Panc1 (cell line): ENCODE data around the gene PNLIPRP2. TPM values are rescaled to one million over a fixed set of nuclear protein-coding genes. Genes with fewer than 3 reads are reported as not detected.

Experiments used
- ATAC-seq: fragments of 200-7000 bp; cut with Tn5 transposase; 2 replicates; pipeline ENCODE4 v1.9.1; 2020; ENCODE audit warnings: mild to moderate bottlenecking, moderate library complexity
- BruUV-seq: library from RNA; stranded (reverse); fragments of 400-500 nt; replicated peaks from 2 replicates; lab custom pipeline; 2021; lab: Mats Ljungman, UMichigan
- CTCF ChIA-PET: fragments of 300-600 bp; sonication (Branson Sonifier 250); formaldehyde crosslinking; loops from one replicate; lab custom pipeline; 2022; ENCODE audit warnings: antibody characterized with exemption; lab: Charles Lee
- POLR2A ChIA-PET: fragments of 300-600 bp; sonication (Branson Sonifier 250); formaldehyde crosslinking; loops from one replicate; lab custom pipeline; 2022; ENCODE audit warnings: antibody characterized with exemption; lab: Charles Lee
- DNase-seq: peaks from one replicate; pipeline ENCODE4 v3.0.0-alpha.2; 2010; ENCODE audit warnings: low read depth, low spot score
- H3K27ac ChIP-seq: 2 replicates; pipeline ENCODE4 v1.5.1; 2011; ENCODE audit warnings: mild to moderate bottlenecking, low read length, inconsistent platforms
- H3K27me3 ChIP-seq: fragments of 200-500 bp; sonication (Bioruptor generic); 2 replicates; pipeline ENCODE4 v1.6.0; 2014; ENCODE audit warnings: low read length, inconsistent platforms; ENCODE audit not compliant: control insufficient read depth, insufficient read depth
- H3K36me3 ChIP-seq: fragments of 200-500 bp; sonication (Bioruptor generic); 2 replicates; pipeline ENCODE4 v1.5.1; 2014; ENCODE audit warnings: inconsistent platforms, mild to moderate bottlenecking, low read length, moderate library complexity; ENCODE audit not compliant: control insufficient read depth, insufficient read depth
- H3K4me1 ChIP-seq: 2 replicates; pipeline ENCODE4 v1.5.1; 2011; ENCODE audit warnings: inconsistent platforms, mild to moderate bottlenecking, low read length, moderate library complexity; ENCODE audit not compliant: control insufficient read depth, insufficient read depth
- H3K4me3 ChIP-seq, 2 experiments: 2 replicates each; pipeline ENCODE4 v1.5.1; 2011 to 2012; ENCODE audit warnings: low read depth in 2 of 2, low read length in 2 of 2, mild to moderate bottlenecking in 2 of 2, inconsistent platforms in 1 of 2, moderate library complexity in 1 of 2
- H3K9me3 ChIP-seq: fragments of 200-500 bp; sonication (Bioruptor generic); 2 replicates; pipeline ENCODE4 v1.5.1; 2014; ENCODE audit warnings: low read depth, mild to moderate bottlenecking, inconsistent platforms, low read length, moderate library complexity; ENCODE audit not compliant: control insufficient read depth, insufficient read depth
- POLR2AphosphoS5 ChIP-seq: IDR thresholded peaks from 2 replicates; pipeline ENCODE4 v1.6.1; 2012; ENCODE audit warnings: mild to moderate bottlenecking, low read depth, low read length, moderate library complexity
- SIN3A ChIP-seq: IDR thresholded peaks from 2 replicates; pipeline ENCODE4 v1.6.1; 2012; ENCODE audit warnings: low read depth, mild to moderate bottlenecking, low read length, moderate library complexity, borderline replicate concordance; ENCODE audit not compliant: insufficient read depth
- in situ Hi-C: cut with HindIII; loops from 2 replicates; pipeline ENCODE4 v1.10.0; 2016; ENCODE audit warnings: low sequenced_read_pairs, low pct_unique_long_range_greater_than_20kb
- intact Hi-C: fragments of 100-400 bp; cut with micrococcal nuclease; formaldehyde crosslinking; loops from one replicate; pipeline ENCODE4 v1.10.0; 2022; ENCODE audit not compliant: unreplicated experiment
- total RNA-seq: library from RNA; stranded (reverse); gene quantifications from one replicate; pipeline ENCODE4 v1.2.1, GENCODE V29; 2021; ENCODE audit not compliant: unreplicated experiment
- TF ChIP-seq, protein P1 (sequence below): fragments of 450-650 bp; IDR thresholded peaks from 2 replicates; pipeline ENCODE4 v1.5.1; 2017; ENCODE audit warnings: mild to moderate bottlenecking
- TF ChIP-seq, protein P2 (sequence below), 2 experiments: IDR thresholded peaks; 2 replicates each; pipeline ENCODE4 v1.6.1; 2011 to 2012; ENCODE audit warnings: low read depth in 2 of 2, control low read depth in 1 of 2, low read length in 1 of 2, mild to moderate bottlenecking in 1 of 2, moderate library complexity in 1 of 2; ENCODE audit not compliant: insufficient read depth in 1 of 2

PNLIPRP2 gene
- total RNA-seq, 1 experiment from 2014 or later = 0.72 TPM

DNA sequence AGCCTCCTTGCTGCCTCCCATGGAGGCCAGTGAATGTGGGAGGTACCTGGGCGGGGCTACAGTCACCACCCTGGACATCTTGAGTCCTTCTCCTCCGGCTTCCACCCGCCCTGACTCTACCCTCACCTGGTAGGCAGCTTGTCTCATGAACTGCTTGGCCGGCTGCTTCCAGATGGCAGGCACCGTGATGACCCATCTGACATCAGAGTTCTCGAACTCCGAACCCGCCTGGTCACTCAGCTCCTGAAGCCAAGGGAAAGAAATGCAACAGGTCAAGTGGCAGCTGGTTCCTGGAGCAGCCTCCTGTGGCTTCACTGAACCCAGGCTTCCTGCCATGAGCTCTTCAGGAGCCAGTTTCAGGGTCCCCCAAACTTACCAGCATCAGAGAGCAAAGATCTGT is 71.5 kb downstream of the PNLIPRP2 start:
- BruUV-seq = no TSS peak
- ATAC-seq (no peak), DNase-seq (no peak)
- no peaks in the 10 kb centered on the region for H3K36me3 ChIP-seq
- no peak overlapping the region for H3K4me3 ChIP-seq
- no peaks in the 10 kb centered on the region for H3K27me3 ChIP-seq
- in situ Hi-C loops = no loop called here
- TF ChIP-seq, protein P1, sequence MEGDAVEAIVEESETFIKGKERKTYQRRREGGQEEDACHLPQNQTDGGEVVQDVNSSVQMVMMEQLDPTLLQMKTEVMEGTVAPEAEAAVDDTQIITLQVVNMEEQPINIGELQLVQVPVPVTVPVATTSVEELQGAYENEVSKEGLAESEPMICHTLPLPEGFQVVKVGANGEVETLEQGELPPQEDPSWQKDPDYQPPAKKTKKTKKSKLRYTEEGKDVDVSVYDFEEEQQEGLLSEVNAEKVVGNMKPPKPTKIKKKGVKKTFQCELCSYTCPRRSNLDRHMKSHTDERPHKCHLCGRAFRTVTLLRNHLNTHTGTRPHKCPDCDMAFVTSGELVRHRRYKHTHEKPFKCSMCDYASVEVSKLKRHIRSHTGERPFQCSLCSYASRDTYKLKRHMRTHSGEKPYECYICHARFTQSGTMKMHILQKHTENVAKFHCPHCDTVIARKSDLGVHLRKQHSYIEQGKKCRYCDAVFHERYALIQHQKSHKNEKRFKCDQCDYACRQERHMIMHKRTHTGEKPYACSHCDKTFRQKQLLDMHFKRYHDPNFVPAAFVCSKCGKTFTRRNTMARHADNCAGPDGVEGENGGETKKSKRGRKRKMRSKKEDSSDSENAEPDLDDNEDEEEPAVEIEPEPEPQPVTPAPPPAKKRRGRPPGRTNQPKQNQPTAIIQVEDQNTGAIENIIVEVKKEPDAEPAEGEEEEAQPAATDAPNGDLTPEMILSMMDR = no peak
- no peak overlapping the region for H3K27ac ChIP-seq
- POLR2A ChIA-PET = no interaction called here
- intact Hi-C loops = no loop called here
- H3K9me3 ChIP-seq = no peaks in the 10 kb centered on the region
- CTCF ChIA-PET = no interaction called here
- H3K4me1 ChIP-seq = no peaks in the 10 kb centered on the region

DNA sequence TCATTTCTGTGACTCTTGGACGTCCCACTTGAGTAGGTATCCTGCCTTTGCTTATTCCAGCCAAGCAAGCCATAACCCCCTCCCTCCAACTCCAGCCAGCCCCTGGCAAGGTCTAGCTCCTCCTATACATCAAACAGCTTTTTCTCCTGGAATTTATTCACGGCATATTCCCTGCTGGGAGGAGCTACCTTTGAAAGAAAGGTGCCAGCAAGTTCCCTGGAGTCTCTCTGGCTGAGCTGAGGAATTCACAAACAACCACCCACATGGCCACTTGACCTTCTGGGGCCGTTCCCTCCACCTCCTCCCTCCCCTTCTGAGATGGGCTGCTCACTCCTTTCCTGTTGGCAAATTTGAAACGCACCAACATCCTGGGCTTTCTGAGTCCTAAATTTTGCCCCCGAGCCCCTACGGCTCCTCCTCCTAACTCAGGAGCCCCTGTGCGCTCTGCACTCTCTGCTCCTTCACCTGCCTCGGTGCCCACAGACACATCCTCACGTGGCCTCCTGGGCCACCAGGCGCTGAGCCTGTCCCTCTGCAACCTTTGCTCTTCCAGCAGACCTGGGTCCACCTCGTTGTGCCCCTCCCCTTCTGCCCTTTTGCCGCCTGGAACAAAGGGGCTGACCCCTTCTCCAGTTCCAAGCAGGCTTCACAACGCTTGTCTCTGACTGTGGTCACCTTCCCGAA is 73.6 kb downstream of the PNLIPRP2 start:
- BruUV-seq = no TSS peak
- CTCF ChIA-PET = no interaction called here
- no peak overlapping the region for H3K27ac ChIP-seq
- no peaks in the 10 kb centered on the region for H3K4me1 ChIP-seq
- H3K9me3 ChIP-seq = no peaks in the 10 kb centered on the region
- H3K4me3 ChIP-seq = no peak overlapping the region
- POLR2A ChIA-PET = no interaction called here
- DNase-seq = no peak
- in situ Hi-C loops = no loop called here
- ATAC-seq = no peak
- TF ChIP-seq, protein P2, sequence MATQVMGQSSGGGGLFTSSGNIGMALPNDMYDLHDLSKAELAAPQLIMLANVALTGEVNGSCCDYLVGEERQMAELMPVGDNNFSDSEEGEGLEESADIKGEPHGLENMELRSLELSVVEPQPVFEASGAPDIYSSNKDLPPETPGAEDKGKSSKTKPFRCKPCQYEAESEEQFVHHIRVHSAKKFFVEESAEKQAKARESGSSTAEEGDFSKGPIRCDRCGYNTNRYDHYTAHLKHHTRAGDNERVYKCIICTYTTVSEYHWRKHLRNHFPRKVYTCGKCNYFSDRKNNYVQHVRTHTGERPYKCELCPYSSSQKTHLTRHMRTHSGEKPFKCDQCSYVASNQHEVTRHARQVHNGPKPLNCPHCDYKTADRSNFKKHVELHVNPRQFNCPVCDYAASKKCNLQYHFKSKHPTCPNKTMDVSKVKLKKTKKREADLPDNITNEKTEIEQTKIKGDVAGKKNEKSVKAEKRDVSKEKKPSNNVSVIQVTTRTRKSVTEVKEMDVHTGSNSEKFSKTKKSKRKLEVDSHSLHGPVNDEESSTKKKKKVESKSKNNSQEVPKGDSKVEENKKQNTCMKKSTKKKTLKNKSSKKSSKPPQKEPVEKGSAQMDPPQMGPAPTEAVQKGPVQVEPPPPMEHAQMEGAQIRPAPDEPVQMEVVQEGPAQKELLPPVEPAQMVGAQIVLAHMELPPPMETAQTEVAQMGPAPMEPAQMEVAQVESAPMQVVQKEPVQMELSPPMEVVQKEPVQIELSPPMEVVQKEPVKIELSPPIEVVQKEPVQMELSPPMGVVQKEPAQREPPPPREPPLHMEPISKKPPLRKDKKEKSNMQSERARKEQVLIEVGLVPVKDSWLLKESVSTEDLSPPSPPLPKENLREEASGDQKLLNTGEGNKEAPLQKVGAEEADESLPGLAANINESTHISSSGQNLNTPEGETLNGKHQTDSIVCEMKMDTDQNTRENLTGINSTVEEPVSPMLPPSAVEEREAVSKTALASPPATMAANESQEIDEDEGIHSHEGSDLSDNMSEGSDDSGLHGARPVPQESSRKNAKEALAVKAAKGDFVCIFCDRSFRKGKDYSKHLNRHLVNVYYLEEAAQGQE (IDR thresholded peaks at IDR 0.05; ENCODE audit: insufficient read depth in 1 of 2, low read depth in 2 of 2, low read length in 1 of 2) = no peak
- no peak for TF ChIP-seq SIN3A
- TF ChIP-seq, protein P1 = no peak
- no peak for TF ChIP-seq POLR2AphosphoS5
- no peaks in the 10 kb centered on the region for H3K27me3 ChIP-seq
- no peaks in the 10 kb centered on the region for H3K36me3 ChIP-seq
- intact Hi-C loops = no loop called here

Other genes starting within 250 kb of the PNLIPRP2 start
- gene PNLIPRP3, start 193.1 kb upstream of the PNLIPRP2 start, total RNA-seq = not detected
- gene PNLIP, start 75.0 kb upstream of the PNLIPRP2 start, total RNA-seq = 1.5 TPM
- 0.95 TPM for gene PNLIPRP1, start 30.0 kb upstream of the PNLIPRP2 start, total RNA-seq
- gene HSPA12A, start 121.6 kb downstream of the PNLIPRP2 start, total RNA-seq = 7.7 TPM
- gene ENO4, start 228.5 kb downstream of the PNLIPRP2 start, total RNA-seq = 0.15 TPM